MCF 10A (cell line): ENCODE data around the gene RAPGEF1. TPM values are rescaled to one million over a fixed set of nuclear protein-coding genes. Genes with fewer than 3 reads are reported as not detected.

ENCODE experiments used
- BruUV-seq: library from RNA; stranded (reverse); fragments of 400-500 nt; replicated peaks from 2 replicates; lab custom pipeline; 2021; lab: Mats Ljungman, UMichigan
- CTCF ChIA-PET: fragments of 300-600 bp; sonication (Branson Sonifier 250); formaldehyde crosslinking; extraction: SDS; loops from one replicate; lab custom pipeline; 2021; ENCODE audit warnings: antibody characterized with exemption, inconsistent platforms; lab: Yijun Ruan, JAX
- POLR2A ChIA-PET: fragments of 300-600, 350-650 bp; sonication (Branson Sonifier 250); formaldehyde crosslinking; extraction: SDS; loops from one replicate; lab custom pipeline; 2020; ENCODE audit warnings: antibody characterized with exemption, inconsistent platforms; lab: Yijun Ruan, JAX
- DNase-seq: peaks from one replicate; pipeline ENCODE4 v3.0.0-alpha.2; 2018; ENCODE audit not compliant: unreplicated experiment
- H3K27ac Mint-ChIP-seq: one replicate; pipeline ENCODE4 v1.8.0; 2022; ENCODE audit warnings: mild to moderate bottlenecking, low read depth, mixed read lengths; ENCODE audit not compliant: unreplicated experiment
- H3K27me3 Mint-ChIP-seq: one replicate; pipeline ENCODE4 v1.8.0; 2022; ENCODE audit warnings: mixed read lengths; ENCODE audit not compliant: insufficient read depth, unreplicated experiment
- H3K36me3 Mint-ChIP-seq: one replicate; pipeline ENCODE4 v1.8.0; 2022; ENCODE audit warnings: mild to moderate bottlenecking, moderate library complexity, mixed read lengths; ENCODE audit not compliant: insufficient read depth, unreplicated experiment
- H3K4me1 Mint-ChIP-seq: one replicate; pipeline ENCODE4 v1.8.0; 2022; ENCODE audit warnings: mixed read lengths; ENCODE audit not compliant: insufficient read depth, unreplicated experiment
- H3K4me3 Mint-ChIP-seq: one replicate; pipeline ENCODE4 v1.8.0; 2022; ENCODE audit warnings: mild to moderate bottlenecking, moderate library complexity, mixed read lengths; ENCODE audit not compliant: unreplicated experiment
- H3K9me3 Mint-ChIP-seq: one replicate; pipeline ENCODE4 v1.8.0; 2022; ENCODE audit warnings: mixed read lengths; ENCODE audit not compliant: unreplicated experiment
- CTCF ChIP-seq: fragments of 200-600 bp; IDR thresholded peaks from one replicate; pipeline ENCODE4 v1.8.0; 2022; ENCODE audit warnings: antibody characterized with exemption, mild to moderate bottlenecking; ENCODE audit not compliant: unreplicated experiment
- intact Hi-C: fragments of 100-400 bp; cut with micrococcal nuclease; formaldehyde crosslinking; loops from 2 replicates; pipeline ENCODE4 v1.14.1; 2022
- total RNA-seq: library from RNA; stranded (reverse); gene quantifications from 2 replicates; pipeline ENCODE4 v1.2.3, GENCODE V29; 2022

RAPGEF1 gene
- total RNA-seq, 1 experiment from 2014 or later: 55.4 TPM

- Mint-ChIP-seq H3K36me3 (peaks cover 16% of the 10 kb centered on the region), H3K27me3 (no peaks in the 10 kb centered on the region), H3K27ac (peak overlapping the region; percentile 77), H3K4me3 (no peak overlapping the region), H3K4me1 (peaks cover 30% of the 10 kb centered on the region), H3K9me3 (no peaks in the 10 kb centered on the region)
- CTCF ChIA-PET: interaction anchor here (0.9 to 1.8 kb wide), 3 partner anchors 10 to 75 kb away, joined by 4 to 7 read pairs (median 5); no protein-coding TSS in a partner anchor
- DNase-seq: no peak
- no TSS peak for BruUV-seq
- intact Hi-C loops: no loop called here
- POLR2A ChIA-PET: interaction anchor here (0.7 to 5.4 kb wide), 8 partner anchors 16 to 102 kb away, joined by 3 to 44 read pairs (median 16); no protein-coding TSS in a partner anchor
- TF ChIP-seq CTCF: no peak
Measured at GRCh38 chr9:131636593-131636992, 103.3 kb downstream of the RAPGEF1 start.

GRCh38 chr9:131635892-131636291, 104.0 kb downstream of the RAPGEF1 start:
- TF ChIP-seq CTCF: no peak
- peaks cover 19% of the 10 kb centered on the region for H3K36me3 Mint-ChIP-seq
- H3K4me3 Mint-ChIP-seq: no peak overlapping the region
- H3K4me1 Mint-ChIP-seq: peaks cover 30% of the 10 kb centered on the region
- no TSS peak for BruUV-seq
- H3K27ac Mint-ChIP-seq: peak overlapping the region; percentile 77
- intact Hi-C loops: loop anchor here (1.0 to 2.0 kb wide), 2 partner anchors 14 to 27 kb away; no protein-coding TSS in a partner anchor
- POLR2A ChIA-PET: interaction anchor here (0.7 to 5.4 kb wide), 12 partner anchors 14 to 103 kb away, joined by 3 to 44 read pairs (median 13); no protein-coding TSS in a partner anchor
- H3K9me3 Mint-ChIP-seq: no peaks in the 10 kb centered on the region
- H3K27me3 Mint-ChIP-seq: no peaks in the 10 kb centered on the region
- no peak for DNase-seq
- CTCF ChIA-PET: interaction anchor here (0.6 to 2.2 kb wide), 11 partner anchors 11 to 714 kb away, joined by 3 to 7 read pairs (median 4); no protein-coding TSS in a partner anchor

GRCh38 chr9:131635285-131635684, 104.6 kb downstream of the RAPGEF1 start:
- POLR2A ChIA-PET: interaction anchor here (0.9 to 5.4 kb wide), 13 partner anchors 15 to 104 kb away, joined by 4 to 44 read pairs (median 14); no protein-coding TSS in a partner anchor
- Mint-ChIP-seq H3K9me3 (no peaks in the 10 kb centered on the region), H3K27me3 (no peaks in the 10 kb centered on the region), H3K4me3 (no peak overlapping the region), H3K4me1 (peaks cover 30% of the 10 kb centered on the region), H3K36me3 (peaks cover 21% of the 10 kb centered on the region), H3K27ac (peak overlapping the region; percentile 77)
- intact Hi-C loops: loop anchor here (1.0 to 2.0 kb wide), 2 partner anchors 15 to 26 kb away; no protein-coding TSS in a partner anchor
- no TSS peak for BruUV-seq
- TF ChIP-seq CTCF: no peak
- CTCF ChIA-PET: interaction anchor here (0.6 to 2.2 kb wide), 9 partner anchors 11 to 541 kb away, joined by 3 to 7 read pairs (median 5); no protein-coding TSS in a partner anchor
- DNase-seq: peak; percentile 97

GRCh38 chr9:131633491-131634031, 106.3 kb downstream of the RAPGEF1 start:
- no peaks in the 10 kb centered on the region for H3K9me3 Mint-ChIP-seq
- H3K4me3 Mint-ChIP-seq: no peak overlapping the region
- peaks cover 30% of the 10 kb centered on the region for H3K4me1 Mint-ChIP-seq
- ChIA-PET CTCF (interaction anchor here (1.1 to 2.2 kb wide), 3 partner anchors 42 to 48 kb away, joined by 3 to 5 read pairs (median 4); no protein-coding TSS in a partner anchor), POLR2A (interaction anchor here (1.0 to 5.4 kb wide), 13 partner anchors 11 to 100 kb away, joined by 4 to 44 read pairs (median 8); no protein-coding TSS in a partner anchor)
- TF ChIP-seq CTCF: no peak
- peak overlapping the region; percentile 63 for H3K27ac Mint-ChIP-seq
- no peaks in the 10 kb centered on the region for H3K27me3 Mint-ChIP-seq
- intact Hi-C loops: loop anchor here (2.0 to 5.0 kb wide), 3 partner anchors 25 to 79 kb away; no protein-coding TSS in a partner anchor
- TSS peak; percentile 99 for BruUV-seq
- peaks cover 21% of the 10 kb centered on the region for H3K36me3 Mint-ChIP-seq
- DNase-seq: peak; percentile 77
